ENCODE measurements around the gene UBE2Z. TPM values are rescaled to one million over a fixed set of nuclear protein-coding genes. Genes with fewer than 3 reads are reported as not detected.

Gene UBE2Z
- total and polyA plus RNA-seq, 7 experiments from 2014 or later: 52.1 to 96.6 (median 74.5) TPM

- no peaks in the 10 kb centered on the region for H3K36me3 Mint-ChIP-seq
- H3K27me3 ChIP-seq (ENCODE audit: control insufficient read depth in 2 of 2, insufficient read depth in 2 of 2, low read length in 2 of 2): peaks cover 0 to 7% of the 10 kb centered on the region in 2 donors
- no peak overlapping the region for H3K4me3 ChIP-seq (ENCODE audit: low read length)
- intact Hi-C loops (cut with micrococcal nuclease): no loop called here
- peaks cover 0 to 3% (median 0%) of the 10 kb centered on the region in 7 donors for H3K4me1 Mint-ChIP-seq
- ATAC-seq (no peak), DNase-seq (no peak)
- H3K4me1 ChIP-seq (ENCODE audit: control insufficient read depth in 2 of 2, insufficient read depth in 2 of 2, low read length in 2 of 2): no peaks in the 10 kb centered on the region
- peaks cover 0 to 3% (median 0%) of the 10 kb centered on the region in 11 donors for H3K9me3 Mint-ChIP-seq
- ChIA-PET POLR2A (no interaction called here), CTCF (no interaction called here)
- no peak overlapping the region for H3K27ac Mint-ChIP-seq
- no peak overlapping the region for H3K4me3 Mint-ChIP-seq
- no peak overlapping the region for H3K27ac ChIP-seq (ENCODE audit: low read depth, low read length)
- no peaks in the 10 kb centered on the region for H3K36me3 ChIP-seq (ENCODE audit: control insufficient read depth in 2 of 3, insufficient read depth in 3 of 3, low read length in 3 of 3)
- no peaks in the 10 kb centered on the region for H3K9me3 ChIP-seq (ENCODE audit: control insufficient read depth in 2 of 3, low read length in 3 of 3)
- H3K27me3 Mint-ChIP-seq: peaks cover 32 to 44% (median 38%) of the 10 kb centered on the region in 5 donors
Measured at GRCh38 chr17:48960834-48961515, 52.8 kb downstream of the UBE2Z start.

GRCh38 chr17:48961516-48962233 is 53.5 kb downstream of the UBE2Z start:
- Histone ChIP-seq H3K9me3 (ENCODE audit: control insufficient read depth in 2 of 3, low read length in 3 of 3) (no peaks in the 10 kb centered on the region), H3K4me3 (ENCODE audit: low read length) (no peak overlapping the region), H3K27ac (ENCODE audit: low read depth, low read length) (no peak overlapping the region), H3K36me3 (ENCODE audit: control insufficient read depth in 2 of 3, insufficient read depth in 3 of 3, low read length in 3 of 3) (no peaks in the 10 kb centered on the region), H3K4me1 (ENCODE audit: control insufficient read depth in 2 of 2, insufficient read depth in 2 of 2, low read length in 2 of 2) (no peaks in the 10 kb centered on the region), H3K27me3 (ENCODE audit: control insufficient read depth in 2 of 2, insufficient read depth in 2 of 2, low read length in 2 of 2) (peaks cover 0 to 7% of the 10 kb centered on the region in 2 donors)
- POLR2A ChIA-PET: no interaction called here
- no peak overlapping the region for H3K27ac Mint-ChIP-seq
- ATAC-seq (no peak), DNase-seq (no peak)
- H3K4me3 Mint-ChIP-seq: no peak overlapping the region
- H3K4me1 Mint-ChIP-seq: peaks cover 0 to under 1% (median 0%) of the 10 kb centered on the region in 7 donors
- H3K27me3 Mint-ChIP-seq: peaks cover 29 to 41% (median 37%) of the 10 kb centered on the region in 5 donors
- no peaks in the 10 kb centered on the region for H3K36me3 Mint-ChIP-seq
- intact Hi-C loops (cut with micrococcal nuclease): no loop called here
- CTCF ChIA-PET: no interaction called here
- H3K9me3 Mint-ChIP-seq: peaks cover 0 to 3% (median 0%) of the 10 kb centered on the region in 11 donors

- Histone ChIP-seq H3K27me3 (ENCODE audit: control insufficient read depth in 2 of 2, insufficient read depth in 2 of 2, low read length in 2 of 2) (no peaks in the 10 kb centered on the region), H3K36me3 (ENCODE audit: control insufficient read depth in 2 of 3, insufficient read depth in 3 of 3, low read length in 3 of 3) (no peaks in the 10 kb centered on the region), H3K4me1 (ENCODE audit: control insufficient read depth in 2 of 2, insufficient read depth in 2 of 2, low read length in 2 of 2) (no peaks in the 10 kb centered on the region), H3K4me3 (ENCODE audit: low read length) (no peak overlapping the region), H3K9me3 (ENCODE audit: control insufficient read depth in 2 of 3, low read length in 3 of 3) (no peaks in the 10 kb centered on the region), H3K27ac (ENCODE audit: low read depth, low read length) (no peak overlapping the region)
- POLR2A ChIA-PET: interaction anchor here (0.9 kb wide), 1 partner anchor 26 kb away, joined by 3 read pairs; the partner anchor contains the start of gene SNF8
- H3K4me1 Mint-ChIP-seq: no peaks in the 10 kb centered on the region
- H3K27ac Mint-ChIP-seq: no peak overlapping the region
- CTCF ChIA-PET: no interaction called here
- peaks cover 0 to 1% (median 0%) of the 10 kb centered on the region in 11 donors for H3K9me3 Mint-ChIP-seq
- intact Hi-C loops (cut with micrococcal nuclease): no loop called here
- DNase-seq (no peak), ATAC-seq (no peak)
- no peaks in the 10 kb centered on the region for H3K36me3 Mint-ChIP-seq
- H3K4me3 Mint-ChIP-seq: no peak overlapping the region
- H3K27me3 Mint-ChIP-seq: peaks cover 37 to 61% (median 46%) of the 10 kb centered on the region in 5 donors
Measured at GRCh38 chr17:48970224-48970623, 62.0 kb downstream of the UBE2Z start.

DNA sequence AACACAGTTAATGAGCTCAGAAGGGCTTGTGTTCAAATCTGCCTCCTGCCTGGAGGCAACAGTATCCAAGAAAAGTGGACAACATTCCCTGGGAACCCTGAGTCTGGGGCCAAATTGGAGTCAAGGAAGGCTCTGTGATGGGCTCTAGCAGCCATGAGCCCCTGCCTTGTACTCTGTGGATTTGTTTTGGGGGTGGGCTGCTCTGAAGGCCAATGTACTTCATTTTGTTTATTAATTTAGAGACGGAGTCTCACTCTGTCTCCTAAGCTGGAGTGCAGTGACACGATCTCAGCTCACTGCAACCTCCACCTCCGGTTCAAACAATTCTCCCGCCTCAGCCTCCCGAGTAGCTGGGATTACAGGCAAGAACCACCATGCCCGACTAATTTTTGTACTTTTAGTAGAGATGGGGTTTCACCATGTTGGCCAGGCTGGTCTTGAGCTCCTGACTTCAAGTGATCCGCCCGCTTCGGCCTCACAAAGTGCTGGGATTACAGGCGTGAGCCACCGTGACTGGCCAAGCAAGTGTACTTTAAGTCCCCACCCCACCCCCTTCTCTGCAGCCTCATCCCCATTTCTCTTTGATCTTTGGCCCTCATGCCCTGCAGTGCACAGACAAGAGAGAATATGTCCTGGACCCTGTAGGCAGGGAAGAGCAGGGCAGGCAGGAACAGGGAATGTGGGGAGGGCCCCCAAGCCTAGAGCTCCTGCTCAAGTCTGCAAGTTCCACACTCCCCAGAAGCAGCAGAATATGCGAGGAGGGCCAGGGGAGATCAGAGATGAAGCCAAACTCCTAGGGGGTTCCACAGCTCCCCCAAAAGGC is 62.9 kb downstream of the UBE2Z start:
- H3K4me1 ChIP-seq (ENCODE audit: control insufficient read depth in 2 of 2, insufficient read depth in 2 of 2, low read length in 2 of 2): no peaks in the 10 kb centered on the region
- Mint-ChIP-seq H3K9me3 (no peaks in the 10 kb centered on the region), H3K4me1 (no peaks in the 10 kb centered on the region), H3K27ac (no peak overlapping the region), H3K27me3 (peaks cover 33 to 56% (median 42%) of the 10 kb centered on the region in 5 donors), H3K36me3 (no peaks in the 10 kb centered on the region), H3K4me3 (no peak overlapping the region)
- intact Hi-C loops (cut with micrococcal nuclease): no loop called here
- DNase-seq (no peak), ATAC-seq (no peak)
- no peaks in the 10 kb centered on the region for H3K36me3 ChIP-seq (ENCODE audit: control insufficient read depth in 2 of 3, insufficient read depth in 3 of 3, low read length in 3 of 3)
- H3K27ac ChIP-seq (ENCODE audit: low read depth, low read length): no peak overlapping the region
- CTCF ChIA-PET: interaction anchor here (0.6 to 0.8 kb wide), 2 partner anchors 166 to 640 kb away, joined by 3 to 6 read pairs; no protein-coding TSS in a partner anchor
- H3K9me3 ChIP-seq (ENCODE audit: control insufficient read depth in 2 of 3, low read length in 3 of 3): no peaks in the 10 kb centered on the region
- POLR2A ChIA-PET: interaction anchor here (0.9 kb wide), 1 partner anchor 26 kb away, joined by 3 read pairs; the partner anchor contains the start of gene SNF8
- H3K27me3 ChIP-seq (ENCODE audit: control insufficient read depth in 2 of 2, insufficient read depth in 2 of 2, low read length in 2 of 2): no peaks in the 10 kb centered on the region
- no peak overlapping the region for H3K4me3 ChIP-seq (ENCODE audit: low read length)

GRCh38 chr17:48972749-48973097 is 64.5 kb downstream of the UBE2Z start:
- Mint-ChIP-seq H3K27ac (no peak overlapping the region), H3K4me1 (no peaks in the 10 kb centered on the region), H3K27me3 (peaks cover 29 to 48% (median 42%) of the 10 kb centered on the region in 5 donors), H3K9me3 (no peaks in the 10 kb centered on the region), H3K4me3 (no peak overlapping the region), H3K36me3 (no peaks in the 10 kb centered on the region)
- no peaks in the 10 kb centered on the region for H3K27me3 ChIP-seq (ENCODE audit: control insufficient read depth in 2 of 2, insufficient read depth in 2 of 2, low read length in 2 of 2)
- no peak overlapping the region for H3K4me3 ChIP-seq (ENCODE audit: low read length)
- DNase-seq (no peak), ATAC-seq (no peak)
- H3K27ac ChIP-seq (ENCODE audit: low read depth, low read length): no peak overlapping the region
- ChIA-PET POLR2A (no interaction called here), CTCF (no interaction called here)
- H3K9me3 ChIP-seq (ENCODE audit: control insufficient read depth in 2 of 3, low read length in 3 of 3): no peaks in the 10 kb centered on the region
- intact Hi-C loops (cut with micrococcal nuclease): no loop called here
- no peaks in the 10 kb centered on the region for H3K4me1 ChIP-seq (ENCODE audit: control insufficient read depth in 2 of 2, insufficient read depth in 2 of 2, low read length in 2 of 2)
- H3K36me3 ChIP-seq (ENCODE audit: control insufficient read depth in 2 of 3, insufficient read depth in 3 of 3, low read length in 3 of 3): no peaks in the 10 kb centered on the region

DNA sequence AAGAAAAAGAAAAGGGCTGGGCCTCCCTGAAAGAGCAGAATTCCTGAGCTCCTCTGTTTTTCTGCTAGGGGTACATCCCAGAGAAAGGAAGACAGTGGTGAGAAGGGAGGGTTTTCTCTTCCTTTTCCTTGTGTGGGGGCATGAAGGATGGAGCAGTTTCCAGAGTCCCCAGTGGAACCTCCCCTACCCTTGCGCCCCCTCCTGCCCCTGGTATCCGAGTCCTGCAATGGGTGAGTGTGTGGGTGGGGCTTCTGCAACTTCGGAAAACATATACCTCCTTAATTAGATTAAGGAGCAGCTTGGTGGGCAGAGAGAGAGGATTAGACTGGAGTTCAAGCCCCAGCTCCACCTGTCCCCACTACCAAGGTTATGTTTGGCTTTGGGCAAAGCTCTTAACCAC is 65.6 kb downstream of the UBE2Z start:
- ChIA-PET CTCF (no interaction called here), POLR2A (no interaction called here)
- no peaks in the 10 kb centered on the region for H3K9me3 ChIP-seq (ENCODE audit: control insufficient read depth in 2 of 3, low read length in 3 of 3)
- no peak overlapping the region for H3K27ac ChIP-seq (ENCODE audit: low read depth, low read length)
- H3K4me1 ChIP-seq (ENCODE audit: control insufficient read depth in 2 of 2, insufficient read depth in 2 of 2, low read length in 2 of 2): no peaks in the 10 kb centered on the region
- H3K36me3 Mint-ChIP-seq: no peaks in the 10 kb centered on the region
- no peaks in the 10 kb centered on the region for H3K36me3 ChIP-seq (ENCODE audit: control insufficient read depth in 2 of 3, insufficient read depth in 3 of 3, low read length in 3 of 3)
- DNase-seq: no peak
- no peak for ATAC-seq
- H3K4me1 Mint-ChIP-seq: no peaks in the 10 kb centered on the region
- no peak overlapping the region for H3K4me3 ChIP-seq (ENCODE audit: low read length)
- intact Hi-C loops (cut with micrococcal nuclease): no loop called here
- peaks cover 0 to 1% (median 0%) of the 10 kb centered on the region in 11 donors for H3K9me3 Mint-ChIP-seq
- peaks cover 19 to 42% (median 35%) of the 10 kb centered on the region in 5 donors for H3K27me3 Mint-ChIP-seq
- no peak overlapping the region for H3K27ac Mint-ChIP-seq
- no peak overlapping the region for H3K4me3 Mint-ChIP-seq
- no peaks in the 10 kb centered on the region for H3K27me3 ChIP-seq (ENCODE audit: control insufficient read depth in 2 of 2, insufficient read depth in 2 of 2, low read length in 2 of 2)
